ENCODE results near the gene PTP4A1.

The PTP4A1 gene

DNA sequence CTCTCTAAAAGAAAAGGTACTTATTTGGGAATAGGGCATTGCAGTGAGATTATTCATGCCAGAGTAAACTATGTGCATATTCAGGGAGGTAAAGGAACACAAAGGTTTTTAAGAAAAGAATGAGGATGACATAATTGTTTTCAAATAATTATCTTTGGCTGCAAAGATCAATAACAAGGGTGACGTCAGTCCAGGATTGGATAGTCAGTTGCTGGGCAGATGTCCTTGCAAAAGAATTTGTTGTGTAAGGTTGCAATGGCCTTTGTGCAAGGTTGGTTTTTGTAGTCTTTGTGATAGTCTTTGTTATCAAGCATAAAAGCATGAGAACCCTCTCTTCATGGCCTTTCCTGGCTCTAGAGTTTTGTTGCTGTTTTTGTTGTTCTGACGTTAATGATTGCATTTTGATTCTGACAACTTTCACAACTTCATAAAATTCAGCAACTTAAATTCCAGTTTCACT lies 17.7 kb downstream of the PTP4A1 start:
- ATAC-seq (ENCODE audit: insufficient read depth, low read depth) (no peak), DNase-seq (no peak)
- Histone ChIP-seq H3K79me2 (ENCODE audit: insufficient read depth, low read length) (no peaks in the 10 kb centered on the region), H2AFZ (ENCODE audit: low read depth, low read length) (no peak overlapping the region), H3K27ac (ENCODE audit: low read length) (no peak overlapping the region), H3K4me3 (ENCODE audit: low read depth in 1 of 2, low read length in 2 of 2) (no peak overlapping the region), H3K9ac (ENCODE audit: low read depth, low read length) (no peak overlapping the region), H3K4me1 (ENCODE audit: insufficient read depth, low read length) (no peaks in the 10 kb centered on the region), H3K36me3 (ENCODE audit: insufficient read depth, low read length) (no peaks in the 10 kb centered on the region), H3K27me3 (ENCODE audit: insufficient read depth, low read length, poor library complexity) (no peaks in the 10 kb centered on the region), H3K9me3 (ENCODE audit: insufficient read depth, low read length, severe bottlenecking) (no peaks in the 10 kb centered on the region), H4K20me1 (ENCODE audit: insufficient read depth, low read length) (no peaks in the 10 kb centered on the region), H3K4me2 (ENCODE audit: insufficient read depth, low read length) (no peak overlapping the region)
- no peak for TF ChIP-seq EZH2 (IDR thresholded peaks at IDR 0.05; ENCODE audit: borderline replicate concordance, low read depth, low read length, severe bottlenecking)
- TF ChIP-seq, protein P1, sequence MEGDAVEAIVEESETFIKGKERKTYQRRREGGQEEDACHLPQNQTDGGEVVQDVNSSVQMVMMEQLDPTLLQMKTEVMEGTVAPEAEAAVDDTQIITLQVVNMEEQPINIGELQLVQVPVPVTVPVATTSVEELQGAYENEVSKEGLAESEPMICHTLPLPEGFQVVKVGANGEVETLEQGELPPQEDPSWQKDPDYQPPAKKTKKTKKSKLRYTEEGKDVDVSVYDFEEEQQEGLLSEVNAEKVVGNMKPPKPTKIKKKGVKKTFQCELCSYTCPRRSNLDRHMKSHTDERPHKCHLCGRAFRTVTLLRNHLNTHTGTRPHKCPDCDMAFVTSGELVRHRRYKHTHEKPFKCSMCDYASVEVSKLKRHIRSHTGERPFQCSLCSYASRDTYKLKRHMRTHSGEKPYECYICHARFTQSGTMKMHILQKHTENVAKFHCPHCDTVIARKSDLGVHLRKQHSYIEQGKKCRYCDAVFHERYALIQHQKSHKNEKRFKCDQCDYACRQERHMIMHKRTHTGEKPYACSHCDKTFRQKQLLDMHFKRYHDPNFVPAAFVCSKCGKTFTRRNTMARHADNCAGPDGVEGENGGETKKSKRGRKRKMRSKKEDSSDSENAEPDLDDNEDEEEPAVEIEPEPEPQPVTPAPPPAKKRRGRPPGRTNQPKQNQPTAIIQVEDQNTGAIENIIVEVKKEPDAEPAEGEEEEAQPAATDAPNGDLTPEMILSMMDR (IDR thresholded peaks at IDR 0.05; ENCODE audit: borderline replicate concordance, extremely low read depth, low read length, poor library complexity, severe bottlenecking): no peak

DNA sequence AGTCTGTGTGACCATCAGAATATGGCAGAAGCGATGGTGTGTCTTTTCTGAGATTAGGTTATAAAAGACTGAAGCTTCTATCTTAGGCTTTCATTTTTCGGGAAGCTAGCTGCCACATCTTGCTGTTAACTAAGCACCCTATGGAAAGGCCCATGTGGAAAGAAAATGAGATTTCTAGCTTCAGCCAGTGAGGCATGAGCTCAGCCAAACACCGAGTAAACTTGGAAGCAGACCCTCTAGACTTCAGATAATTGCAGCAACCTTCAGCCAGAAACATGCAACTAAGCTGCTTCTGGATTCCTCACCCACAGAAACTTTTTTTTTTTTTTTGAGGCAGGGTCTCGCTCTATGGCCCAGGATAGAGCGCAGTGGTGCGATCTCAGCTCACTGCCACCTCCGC lies 20.6 kb downstream of the PTP4A1 start:
- no peak overlapping the region for H3K4me3 ChIP-seq (ENCODE audit: low read depth in 1 of 2, low read length in 2 of 2)
- H4K20me1 ChIP-seq (ENCODE audit: insufficient read depth, low read length): no peaks in the 10 kb centered on the region
- ATAC-seq (ENCODE audit: insufficient read depth, low read depth): no peak
- H3K4me2 ChIP-seq (ENCODE audit: insufficient read depth, low read length): no peak overlapping the region
- H3K79me2 ChIP-seq (ENCODE audit: insufficient read depth, low read length): no peaks in the 10 kb centered on the region
- no peaks in the 10 kb centered on the region for H3K9me3 ChIP-seq (ENCODE audit: insufficient read depth, low read length, severe bottlenecking)
- H3K9ac ChIP-seq (ENCODE audit: low read depth, low read length): no peak overlapping the region
- no peak overlapping the region for H2AFZ ChIP-seq (ENCODE audit: low read depth, low read length)
- H3K27me3 ChIP-seq (ENCODE audit: insufficient read depth, low read length, poor library complexity): no peaks in the 10 kb centered on the region
- H3K36me3 ChIP-seq (ENCODE audit: insufficient read depth, low read length): no peaks in the 10 kb centered on the region
- no peak overlapping the region for H3K27ac ChIP-seq (ENCODE audit: low read length)
- no peak for DNase-seq
- TF ChIP-seq, protein P1 (IDR thresholded peaks at IDR 0.05; ENCODE audit: borderline replicate concordance, extremely low read depth, low read length, poor library complexity, severe bottlenecking): no peak
- no peak for TF ChIP-seq EZH2 (IDR thresholded peaks at IDR 0.05; ENCODE audit: borderline replicate concordance, low read depth, low read length, severe bottlenecking)
- H3K4me1 ChIP-seq (ENCODE audit: insufficient read depth, low read length): no peaks in the 10 kb centered on the region

DNA sequence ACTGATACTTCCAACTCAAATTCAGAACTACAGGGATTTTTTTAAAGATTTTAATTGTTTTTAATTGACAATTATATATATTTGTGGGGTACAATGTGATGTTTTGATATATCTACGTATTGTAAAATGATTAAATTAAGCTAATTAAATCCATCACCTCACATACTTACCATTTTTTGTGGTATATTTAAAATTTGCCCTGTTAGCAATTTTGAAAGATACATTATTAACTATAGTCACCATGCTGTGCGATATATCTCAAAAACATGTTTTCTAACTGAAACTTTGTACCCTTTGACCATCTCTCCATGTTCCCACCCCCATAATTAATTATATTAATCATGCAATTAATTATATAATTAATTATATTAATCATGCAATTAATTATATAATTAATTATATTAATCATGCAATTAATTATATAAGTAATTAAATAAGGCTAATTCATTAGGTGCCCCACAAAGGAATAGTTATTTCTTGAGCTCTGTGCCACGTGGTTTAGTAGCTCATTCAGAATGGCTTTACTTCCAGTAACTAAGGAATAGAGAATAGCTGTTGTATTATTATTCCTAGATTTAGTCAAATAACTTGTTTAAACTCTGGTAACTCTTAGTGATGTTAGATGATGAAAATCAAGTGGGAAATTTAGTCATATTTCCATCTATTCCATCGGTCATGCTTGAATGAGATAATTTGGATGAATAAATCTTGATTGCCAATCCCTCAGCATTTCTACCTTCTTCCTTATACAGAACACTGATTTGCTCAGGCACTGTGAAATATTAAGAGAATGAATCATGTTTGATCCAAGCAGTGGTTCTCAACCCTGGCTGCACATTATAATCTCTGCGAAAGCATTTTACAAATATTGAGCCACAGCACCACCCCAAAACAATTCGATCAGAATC lies 25.1 kb downstream of the PTP4A1 start:
- no peak for ATAC-seq (ENCODE audit: insufficient read depth, low read depth)
- Histone ChIP-seq H4K20me1 (ENCODE audit: insufficient read depth, low read length) (no peaks in the 10 kb centered on the region), H3K9me3 (ENCODE audit: insufficient read depth, low read length, severe bottlenecking) (no peaks in the 10 kb centered on the region), H3K36me3 (ENCODE audit: insufficient read depth, low read length) (no peaks in the 10 kb centered on the region), H3K4me1 (ENCODE audit: insufficient read depth, low read length) (peaks cover 11% of the 10 kb centered on the region), H3K9ac (ENCODE audit: low read depth, low read length) (no peak overlapping the region), H2AFZ (ENCODE audit: low read depth, low read length) (peak overlapping the region; percentile 59; the same call in 1 of the 2 replicates), H3K4me2 (ENCODE audit: insufficient read depth, low read length) (no peak overlapping the region), H3K27ac (ENCODE audit: low read length) (no peak overlapping the region), H3K27me3 (ENCODE audit: insufficient read depth, low read length, poor library complexity) (no peaks in the 10 kb centered on the region), H3K4me3 (ENCODE audit: low read depth in 1 of 2, low read length in 2 of 2) (no peak overlapping the region), H3K79me2 (ENCODE audit: insufficient read depth, low read length) (no peaks in the 10 kb centered on the region)
- TF ChIP-seq, protein P1 (IDR thresholded peaks at IDR 0.05; ENCODE audit: borderline replicate concordance, extremely low read depth, low read length, poor library complexity, severe bottlenecking): no peak
- no peak for TF ChIP-seq EZH2 (IDR thresholded peaks at IDR 0.05; ENCODE audit: borderline replicate concordance, low read depth, low read length, severe bottlenecking)
- DNase-seq: no peak

Measured in DND-41 (cell line).